Measurements from ENCODE around the gene PBX1. TPM values are rescaled to one million over a fixed set of nuclear protein-coding genes. Genes with fewer than 3 reads are reported as not detected.

PBX1 gene
- total RNA-seq, 1 donor from 2014 or later = 37.4 TPM

GRCh38 chr1:164886101-164886500, 327.1 kb downstream of the PBX1 start:
- Histone ChIP-seq H3K9me3 (no peaks in the 10 kb centered on the region), H3K4me3 (no peak overlapping the region), H3K4me1 (no peaks in the 10 kb centered on the region), H3K27ac (no peak overlapping the region), H3K27me3 (no peaks in the 10 kb centered on the region), H3K36me3 (no peaks in the 10 kb centered on the region)
- intact Hi-C loops (cut with DNase I) = no loop called here
- TF ChIP-seq CTCF (IDR thresholded peaks at IDR 0.05) = no peak
- DNase-seq (ENCODE audit: low spot score in 2 of 2) = no peak

- TF ChIP-seq CTCF (IDR thresholded peaks at IDR 0.05) = no peak
- intact Hi-C loops (cut with DNase I) = no loop called here
- H3K27me3 ChIP-seq = no peaks in the 10 kb centered on the region
- H3K27ac ChIP-seq = no peak overlapping the region
- DNase-seq (ENCODE audit: low spot score in 2 of 2) = no peak
- H3K9me3 ChIP-seq = no peaks in the 10 kb centered on the region
- H3K36me3 ChIP-seq = no peaks in the 10 kb centered on the region
- no peak overlapping the region for H3K4me3 ChIP-seq
- no peaks in the 10 kb centered on the region for H3K4me1 ChIP-seq
These were observed 332.6 kb downstream of the PBX1 start for GRCh38 chr1:164891615-164892014.

GRCh38 chr1:164895026-164895912, 336.3 kb downstream of the PBX1 start:
- H3K27ac ChIP-seq = no peak overlapping the region
- no peaks in the 10 kb centered on the region for H3K27me3 ChIP-seq
- DNase-seq (ENCODE audit: low spot score in 2 of 2) = no peak
- no peak for TF ChIP-seq CTCF (IDR thresholded peaks at IDR 0.05)
- peaks cover 0 to 5% of the 10 kb centered on the region in 2 donors for H3K9me3 ChIP-seq
- intact Hi-C loops (cut with DNase I) = no loop called here
- no peaks in the 10 kb centered on the region for H3K4me1 ChIP-seq
- no peaks in the 10 kb centered on the region for H3K36me3 ChIP-seq
- H3K4me3 ChIP-seq = no peak overlapping the region

GRCh38 chr1:164901031-164901430, 342.0 kb downstream of the PBX1 start:
- intact Hi-C loops (cut with DNase I) = no loop called here
- Histone ChIP-seq H3K4me1 (no peaks in the 10 kb centered on the region), H3K4me3 (no peak overlapping the region), H3K36me3 (no peaks in the 10 kb centered on the region), H3K27me3 (no peaks in the 10 kb centered on the region), H3K9me3 (peaks cover 0 to 5% of the 10 kb centered on the region in 2 donors), H3K27ac (no peak overlapping the region)
- no peak for DNase-seq (ENCODE audit: low spot score in 2 of 2)
- no peak for TF ChIP-seq CTCF (IDR thresholded peaks at IDR 0.05)

Data from ascending aorta (tissue), 2 donors.